ENCODE data around the gene KLHL29. TPM values are rescaled to one million over a fixed set of nuclear protein-coding genes. Genes with fewer than 3 reads are reported as not detected.

The KLHL29 gene
- total RNA-seq, 2 experiments from 2014 or later = 0.23 to 0.66 TPM

- H4K20me1 ChIP-seq (ENCODE audit: insufficient read depth, low read length) = no peaks in the 10 kb centered on the region
- BruUV-seq (replicated peaks) = no TSS peak
- H3K9me3 ChIP-seq (ENCODE audit: low read length) = no peaks in the 10 kb centered on the region
- H3K9me2 ChIP-seq (ENCODE audit: insufficient read depth, low read length) = no peaks in the 10 kb centered on the region
- no peaks in the 10 kb centered on the region for H3K79me2 ChIP-seq (ENCODE audit: insufficient read depth, low read depth, low read length)
- no peaks in the 10 kb centered on the region for H3K4me1 ChIP-seq (ENCODE audit: insufficient read depth, low read length, poor library complexity, severe bottlenecking)
- H3K4me2 ChIP-seq (ENCODE audit: low read length) = no peak overlapping the region
- no peaks in the 10 kb centered on the region for H3K36me3 ChIP-seq (ENCODE audit: insufficient read depth, low read length)
- DNase-seq (ENCODE audit: low spot score) = no peak
- intact Hi-C loops (cut with micrococcal nuclease; ENCODE audit: unreplicated experiment) = no loop called here
- no peak overlapping the region for H3K27ac ChIP-seq (ENCODE audit: low read depth, low read length, poor library complexity, severe bottlenecking)
- CTCF ChIA-PET (ENCODE audit: unreplicated experiment) = no interaction called here
- TF ChIP-seq EZH2phosphoT487 (IDR thresholded peaks at IDR 0.05; ENCODE audit: borderline replicate concordance, low read depth, low read length) (no peak), CTCF (conservative IDR thresholded peaks at IDR 0.05; ENCODE audit: low read length) (no peak)
- H3K4me3 ChIP-seq (ENCODE audit: low read depth, low read length, poor library complexity, severe bottlenecking) = no peak overlapping the region
- no peak overlapping the region for H2AFZ ChIP-seq (ENCODE audit: low read length)
- POLR2A ChIA-PET = no interaction called here
These were observed 218.2 kb downstream of the KLHL29 start for GRCh38 chr2:23603156-23603555.

DNA sequence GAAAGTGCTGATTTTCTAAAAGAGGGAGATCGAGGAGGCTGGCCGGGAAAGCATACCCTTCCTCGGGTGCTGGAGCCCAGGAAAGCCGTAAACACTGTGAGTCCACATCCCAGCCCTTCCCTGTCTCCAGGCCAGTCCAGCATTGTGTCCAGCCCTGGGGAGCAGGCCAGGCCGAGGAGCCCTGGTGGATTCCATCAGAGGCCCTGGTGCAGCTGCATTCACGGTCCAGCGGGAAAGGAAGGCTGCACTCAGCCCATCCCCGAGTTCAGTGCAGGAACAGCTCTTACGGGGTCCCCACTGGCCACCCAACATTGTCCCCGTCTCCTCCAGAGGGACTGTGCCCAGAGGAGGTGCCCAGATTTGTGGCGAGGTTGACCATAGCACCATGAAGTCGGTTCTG is 218.6 kb downstream of the KLHL29 start:
- H3K36me3 ChIP-seq (ENCODE audit: insufficient read depth, low read length) = no peaks in the 10 kb centered on the region
- CTCF ChIA-PET (ENCODE audit: unreplicated experiment) = no interaction called here

DNA sequence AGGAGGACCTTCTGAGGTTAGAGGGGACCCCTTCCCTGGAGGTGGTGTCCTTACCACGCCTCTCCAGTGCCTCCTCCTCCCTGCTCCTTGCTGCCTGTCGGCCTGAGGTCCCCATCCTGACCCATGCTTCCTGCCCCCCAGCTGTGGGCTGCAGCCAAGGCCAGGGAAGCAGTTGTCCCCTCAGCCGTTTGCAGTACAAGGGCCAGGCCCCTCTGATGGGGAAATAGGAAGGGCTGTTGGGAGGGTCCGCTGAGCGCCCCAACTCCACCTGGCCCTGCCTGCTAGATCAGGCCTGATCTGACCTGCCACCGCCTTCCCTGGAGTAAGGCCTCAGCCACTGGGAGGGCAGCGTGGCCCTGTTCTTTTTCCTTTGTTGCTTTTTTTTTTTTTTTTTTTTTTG is 219.8 kb downstream of the KLHL29 start:
- TF ChIP-seq CTCF (conservative IDR thresholded peaks at IDR 0.05; ENCODE audit: low read length) = no peak
- TF ChIP-seq EZH2phosphoT487 (IDR thresholded peaks at IDR 0.05; ENCODE audit: borderline replicate concordance, low read depth, low read length) = no peak
- H3K36me3 ChIP-seq (ENCODE audit: insufficient read depth, low read length) = no peaks in the 10 kb centered on the region
- H3K4me3 ChIP-seq (ENCODE audit: low read depth, low read length, poor library complexity, severe bottlenecking) = no peak overlapping the region
- no TSS peak for BruUV-seq (replicated peaks)
- H4K20me1 ChIP-seq (ENCODE audit: insufficient read depth, low read length) = no peaks in the 10 kb centered on the region
- H3K79me2 ChIP-seq (ENCODE audit: insufficient read depth, low read depth, low read length) = no peaks in the 10 kb centered on the region
- no peak overlapping the region for H3K27ac ChIP-seq (ENCODE audit: low read depth, low read length, poor library complexity, severe bottlenecking)
- H2AFZ ChIP-seq (ENCODE audit: low read length) = no peak overlapping the region
- POLR2A ChIA-PET = no interaction called here
- no peak for DNase-seq (ENCODE audit: low spot score)
- H3K4me2 ChIP-seq (ENCODE audit: low read length) = no peak overlapping the region
- no peaks in the 10 kb centered on the region for H3K9me2 ChIP-seq (ENCODE audit: insufficient read depth, low read length)
- CTCF ChIA-PET (ENCODE audit: unreplicated experiment) = no interaction called here
- intact Hi-C loops (cut with micrococcal nuclease; ENCODE audit: unreplicated experiment) = no loop called here
- H3K9me3 ChIP-seq (ENCODE audit: low read length) = no peaks in the 10 kb centered on the region
- H3K4me1 ChIP-seq (ENCODE audit: insufficient read depth, low read length, poor library complexity, severe bottlenecking) = no peaks in the 10 kb centered on the region

More for the DNA sequence above, 218.6 kb downstream of the KLHL29 start:
- Histone ChIP-seq H3K4me3 (ENCODE audit: low read depth, low read length, poor library complexity, severe bottlenecking) (no peak overlapping the region), H3K27ac (ENCODE audit: low read depth, low read length, poor library complexity, severe bottlenecking) (no peak overlapping the region), H3K79me2 (ENCODE audit: insufficient read depth, low read depth, low read length) (no peaks in the 10 kb centered on the region), H3K4me1 (ENCODE audit: insufficient read depth, low read length, poor library complexity, severe bottlenecking) (no peaks in the 10 kb centered on the region), H4K20me1 (ENCODE audit: insufficient read depth, low read length) (no peaks in the 10 kb centered on the region), H3K4me2 (ENCODE audit: low read length) (no peak overlapping the region), H2AFZ (ENCODE audit: low read length) (no peak overlapping the region), H3K9me3 (ENCODE audit: low read length) (no peaks in the 10 kb centered on the region), H3K9me2 (ENCODE audit: insufficient read depth, low read length) (no peaks in the 10 kb centered on the region)
- TF ChIP-seq EZH2phosphoT487 (IDR thresholded peaks at IDR 0.05; ENCODE audit: borderline replicate concordance, low read depth, low read length) (no peak), CTCF (conservative IDR thresholded peaks at IDR 0.05; ENCODE audit: low read length) (no peak)
- POLR2A ChIA-PET = no interaction called here
- no TSS peak for BruUV-seq (replicated peaks)
- intact Hi-C loops (cut with micrococcal nuclease; ENCODE audit: unreplicated experiment) = no loop called here
- DNase-seq (ENCODE audit: low spot score) = no peak

All from OCI-LY7 (cell line).